Right lobe of liver (tissue), 6 donors: Measurements from ENCODE around the gene NCKAP5. TPM values are rescaled to one million over a fixed set of nuclear protein-coding genes. Genes with fewer than 3 reads are reported as not detected.

Experiments
- ATAC-seq, 4 donors: fragments of 200-7000 bp; cut with Tn5 transposase; one replicate each; pipeline ENCODE4 v1.9.1; 2020; ENCODE audit warnings: mild to moderate bottlenecking in 4 of 4, moderate library complexity in 4 of 4
- DNase-seq, 3 donors: peaks; one replicate each; pipeline ENCODE4 v3.0.0-alpha.2; 2020
- H3K27ac ChIP-seq, 3 donors: fragments of 200-600 bp; one replicate each; pipeline ENCODE4 v1.8.0; 2022
- H3K27me3 ChIP-seq, 2 donors: fragments of 200-600 bp; one replicate each; pipeline ENCODE4 v1.8.0; 2022
- H3K36me3 ChIP-seq, 4 donors: fragments of 200-600 bp; sonication (generic) in 1 of 4; one replicate each; pipeline versions ENCODE4 v1.5.1 to v1.8.0; 2017 to 2022; ENCODE audit warnings: control low read depth in 1 of 4
- H3K4me1 ChIP-seq, 4 donors: fragments of 200-600 bp; sonication (generic) in 1 of 4; one replicate each; pipeline versions ENCODE4 v1.5.1 to v1.8.0; 2017 to 2022; ENCODE audit warnings: control low read depth in 1 of 4
- H3K4me3 ChIP-seq, 3 donors: fragments of 200-600 bp; one replicate each; pipeline ENCODE4 v1.8.0; 2022
- H3K9me3 ChIP-seq, 4 donors: fragments of 200-600 bp; sonication (generic) in 1 of 4; one replicate each; pipeline versions ENCODE4 v1.5.1 to v1.8.0; 2017 to 2022; ENCODE audit warnings: control low read depth in 1 of 4
- CTCF ChIP-seq, 4 donors: fragments of 200-600 bp in 3 of 4; fragments of 450-650 bp in 1 of 4; IDR thresholded peaks; one replicate each; pipeline versions ENCODE4 v1.5.1 to v1.8.0; 2016 to 2022; ENCODE audit warnings: antibody characterized with exemption in 4 of 4, mild to moderate bottlenecking in 2 of 4
- POLR2A ChIP-seq: fragments of 450-650 bp; IDR thresholded peaks from one replicate; pipeline ENCODE4 v1.6.1; 2017; ENCODE audit warnings: antibody characterized with exemption, mild to moderate bottlenecking
- WGBS: methylation state at CpG from one replicate; pipeline ENCODE4 v1.1.6; 2018; ENCODE audit warnings: low coverage, low lambda C conversion rate; ENCODE audit not compliant: insufficient coverage; ENCODE audit errors: missing lambda C conversion rate; 5-methylcytosine and 5-hydroxymethylcytosine counted together
- intact Hi-C, 2 donors: fragments of 100-400 bp; cut with DNase I; formaldehyde crosslinking; loops; one replicate each; pipeline versions ENCODE4 v1.11.2 to v1.14.1; 2022
- total RNA-seq, 6 experiments: library from RNA; depleted of rRNA in 2 of 6; stranded (reverse); fragments of >200 nt in 2 of 6; fragmentation: NEBNext Ultra II Directional in 3 of 6; extraction: Animal tissue kit (Norgen Biotek cat#: 25700) in 3 of 6; gene quantifications; one replicate each; pipeline versions ENCODE4 v1.1.0 to v1.2.4, GENCODE V29; 2016 to 2023
- donor health status: DM: no; HTN: yes; CAD: no.
- donor health status: DM: no; HTN: no; CAD: no.
- donor health status: DM: no; HTN: no; CAD: no.
- donor health status: DM: no; HTN: yes; CAD: no.
- donor health status: DM: no; HTN: yes; CAD: no.

NCKAP5 gene
- total RNA-seq, 6 experiments from 2014 or later = 3.6 to 11.7 (median 6.9) TPM

GRCh38 chr2:133273031-133273430, 295.2 kb downstream of the NCKAP5 start:
- Histone ChIP-seq H3K27me3 (no peaks in the 10 kb centered on the region), H3K4me3 (no peak overlapping the region), H3K27ac (no peak overlapping the region), H3K9me3 (no peaks in the 10 kb centered on the region), H3K36me3 (no peaks in the 10 kb centered on the region), H3K4me1 (no peaks in the 10 kb centered on the region)
- DNase-seq (no peak), ATAC-seq (no peak)
- intact Hi-C loops = no loop called here
- WGBS = 57% methylated on average over 3 of the region's 3 CpGs
- no peak for TF ChIP-seq CTCF (IDR thresholded peaks at IDR 0.05)
- TF ChIP-seq POLR2A = no peak

- Histone ChIP-seq H3K36me3 (no peaks in the 10 kb centered on the region), H3K4me1 (no peaks in the 10 kb centered on the region), H3K27ac (no peak overlapping the region), H3K9me3 (no peaks in the 10 kb centered on the region), H3K27me3 (no peaks in the 10 kb centered on the region), H3K4me3 (no peak overlapping the region)
- WGBS = 55% methylated on average over 3 of the region's 4 CpGs
- intact Hi-C loops = no loop called here
- DNase-seq = no peak
- no peak for ATAC-seq
- TF ChIP-seq CTCF (IDR thresholded peaks at IDR 0.05) (no peak), POLR2A (no peak)
Observed at GRCh38 chr2:133271105-133271504, 297.2 kb downstream of the NCKAP5 start.

- no peaks in the 10 kb centered on the region for H3K4me1 ChIP-seq
- H3K36me3 ChIP-seq = no peaks in the 10 kb centered on the region
- H3K4me3 ChIP-seq = no peak overlapping the region
- H3K9me3 ChIP-seq = no peaks in the 10 kb centered on the region
- intact Hi-C loops = no loop called here
- DNase-seq (no peak), ATAC-seq (no peak)
- H3K27ac ChIP-seq = no peak overlapping the region
- no peaks in the 10 kb centered on the region for H3K27me3 ChIP-seq
- TF ChIP-seq POLR2A (no peak), CTCF (IDR thresholded peaks at IDR 0.05) (no peak)
- WGBS = 92% methylated on average over 5 of the region's 5 CpGs
Observed at GRCh38 chr2:133270550-133270949, 297.7 kb downstream of the NCKAP5 start.

- ATAC-seq = peak; percentile 22 to 46 (median 41)
- DNase-seq = peak in 1 of 3 donors; percentile 20
- H3K27ac ChIP-seq = no peak overlapping the region
- no peaks in the 10 kb centered on the region for H3K9me3 ChIP-seq
- peak overlapping the region; percentile 42 to 60 (median 49) for H3K4me3 ChIP-seq
- TF ChIP-seq POLR2A (no peak), CTCF (IDR thresholded peaks at IDR 0.05) (no peak)
- no peaks in the 10 kb centered on the region for H3K36me3 ChIP-seq
- intact Hi-C loops = no loop called here
- WGBS = 4% methylated on average over 14 of the region's 17 CpGs
- no peaks in the 10 kb centered on the region for H3K4me1 ChIP-seq
- H3K27me3 ChIP-seq = no peaks in the 10 kb centered on the region
Observed at GRCh38 chr2:133266926-133267590, 301.2 kb downstream of the NCKAP5 start.
